OCI-M1 (cell line): Measurements from ENCODE around the gene CDH4.
"Not testable (repeated sequence)": the region's sequence is repeated elsewhere in the genome, so short reads cannot be mapped to it uniquely, and the experiment has no call there.

Source experiments
- DNase-seq: peaks from one replicate; lab custom pipeline; 2025; lab: John Stamatoyannopoulos, UW

Gene CDH4

GRCh38 chr20:61419010-61419409, 166.9 kb downstream of the CDH4 start:
- no peak for DNase-seq

GRCh38 chr20:61419501-61419900, 167.4 kb downstream of the CDH4 start:
- DNase-seq, result no peak

- DNase-seq, result no peak
These were observed 168.0 kb downstream of the CDH4 start for GRCh38 chr20:61420056-61420455.

DNA sequence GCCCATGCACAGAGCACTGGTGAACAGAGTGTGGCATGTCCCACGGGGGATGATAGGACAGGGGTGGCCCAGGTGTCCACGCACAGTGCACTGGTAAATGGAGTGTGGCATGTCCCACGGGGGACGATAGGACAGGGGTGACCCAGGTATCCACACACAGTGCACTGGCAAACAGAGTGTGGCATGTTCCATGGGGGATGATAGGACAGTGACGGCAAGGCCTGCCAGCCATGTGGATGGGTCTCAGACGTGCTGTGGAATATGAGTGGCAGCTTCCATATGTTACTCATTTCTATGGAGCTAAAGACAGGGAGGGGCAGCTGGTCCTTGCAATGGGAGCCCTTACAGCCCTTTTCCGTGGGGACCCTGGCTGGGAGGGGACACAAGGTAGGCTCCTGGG, 168.7 kb downstream of the CDH4 start:
- no peak for DNase-seq

GRCh38 chr20:61422636-61423425, 170.8 kb downstream of the CDH4 start:
- DNase-seq, result no peak

- no peak for DNase-seq
These were observed 172.1 kb downstream of the CDH4 start for GRCh38 chr20:61424011-61424627.

DNA sequence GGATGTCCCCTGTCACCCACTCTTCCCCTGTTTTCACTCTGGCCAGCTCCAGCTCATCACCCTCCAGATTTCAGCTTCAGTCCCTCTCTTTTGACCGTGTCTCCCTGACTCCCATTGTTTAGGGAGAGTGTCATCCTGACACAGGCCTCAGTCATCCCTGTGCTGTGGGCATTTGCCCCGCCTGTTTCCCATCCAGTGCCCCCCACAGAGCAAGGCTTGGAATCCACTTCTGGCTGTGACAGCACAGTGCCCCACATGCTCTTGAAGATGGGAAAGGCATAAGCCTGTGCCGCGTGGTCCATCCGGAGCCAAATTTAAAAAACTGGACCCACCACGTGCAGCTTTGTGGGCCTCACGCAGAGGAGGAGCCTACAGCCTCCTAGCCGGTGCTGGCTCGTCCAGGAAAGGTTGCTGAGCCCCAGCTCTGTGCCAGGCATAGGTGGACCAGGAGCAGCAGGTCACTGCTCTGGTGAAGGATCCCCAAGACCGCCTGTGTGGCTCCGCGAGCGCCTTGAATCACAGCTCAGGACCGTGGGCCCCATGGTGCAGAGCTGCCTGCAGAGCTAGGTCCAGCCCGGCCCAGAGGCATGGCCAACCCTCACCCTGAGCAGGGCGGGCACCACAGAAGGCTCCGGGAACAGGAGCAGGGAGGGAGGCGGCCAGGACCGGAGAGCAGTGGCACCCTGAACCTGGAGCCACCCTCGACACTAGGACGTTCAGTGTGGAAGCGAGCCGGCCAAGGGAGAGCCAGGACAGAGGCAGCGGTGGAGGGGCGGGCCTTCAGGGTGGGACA, 172.8 kb downstream of the CDH4 start:
- no peak for DNase-seq

GRCh38 chr20:61425541-61425991, 173.5 kb downstream of the CDH4 start:
- DNase-seq, result not testable (repeated sequence)

GRCh38 chr20:61426352-61426751, 174.3 kb downstream of the CDH4 start:
- DNase-seq, result no peak

GRCh38 chr20:61429458-61430227, 177.6 kb downstream of the CDH4 start:
- no peak for DNase-seq

DNA sequence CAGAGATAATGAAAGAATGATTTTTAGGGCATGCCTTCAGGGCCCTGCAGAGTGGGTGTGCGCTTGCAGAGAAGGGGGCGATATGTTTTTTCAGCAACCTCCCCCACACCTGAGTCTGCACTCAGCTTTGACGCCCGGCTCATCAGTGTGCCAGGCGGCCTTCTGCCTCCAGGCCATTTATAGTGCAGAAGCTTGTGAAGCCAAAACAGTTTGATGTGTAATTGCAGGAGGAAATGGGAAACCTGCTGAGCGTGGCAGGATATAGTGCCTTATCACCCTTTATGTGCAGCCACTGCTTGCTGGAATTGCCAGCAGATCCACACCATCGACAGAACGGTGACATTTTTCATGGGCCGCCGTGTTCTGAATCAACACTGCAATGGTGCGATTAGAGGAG, 178.2 kb downstream of the CDH4 start:
- no peak for DNase-seq

GRCh38 chr20:61433176-61433575, 181.1 kb downstream of the CDH4 start:
- DNase-seq, result no peak

- no peak for DNase-seq
These were observed 181.8 kb downstream of the CDH4 start for GRCh38 chr20:61433816-61434215.

DNA sequence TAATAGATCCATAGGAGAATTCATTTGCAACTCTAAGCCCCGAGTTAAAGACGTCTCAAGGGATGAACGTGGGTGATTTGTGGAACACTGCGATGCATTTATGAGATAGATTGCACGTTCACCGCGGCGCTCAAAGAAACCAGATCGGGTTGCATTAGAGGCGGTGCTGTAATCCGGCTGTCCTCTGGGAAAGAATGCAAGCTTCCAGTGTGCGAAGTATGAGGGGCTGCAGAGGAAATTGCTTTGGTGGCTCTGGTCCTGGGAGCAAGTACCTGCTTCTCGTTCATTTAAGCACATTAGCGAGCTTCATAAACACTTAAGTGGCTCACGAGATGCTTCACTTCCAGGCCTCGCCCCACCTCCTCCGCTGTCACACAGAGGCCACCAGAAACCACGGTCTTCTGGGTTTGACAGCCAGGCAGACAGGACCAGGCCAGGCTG, 182.3 kb downstream of the CDH4 start:
- no peak for DNase-seq

- DNase-seq, result no peak
These were observed 183.2 kb downstream of the CDH4 start for GRCh38 chr20:61435184-61435822.

- no peak for DNase-seq
These were observed 183.8 kb downstream of the CDH4 start for GRCh38 chr20:61435823-61436220.

GRCh38 chr20:61436283-61436666, 184.2 kb downstream of the CDH4 start:
- no peak for DNase-seq

DNA sequence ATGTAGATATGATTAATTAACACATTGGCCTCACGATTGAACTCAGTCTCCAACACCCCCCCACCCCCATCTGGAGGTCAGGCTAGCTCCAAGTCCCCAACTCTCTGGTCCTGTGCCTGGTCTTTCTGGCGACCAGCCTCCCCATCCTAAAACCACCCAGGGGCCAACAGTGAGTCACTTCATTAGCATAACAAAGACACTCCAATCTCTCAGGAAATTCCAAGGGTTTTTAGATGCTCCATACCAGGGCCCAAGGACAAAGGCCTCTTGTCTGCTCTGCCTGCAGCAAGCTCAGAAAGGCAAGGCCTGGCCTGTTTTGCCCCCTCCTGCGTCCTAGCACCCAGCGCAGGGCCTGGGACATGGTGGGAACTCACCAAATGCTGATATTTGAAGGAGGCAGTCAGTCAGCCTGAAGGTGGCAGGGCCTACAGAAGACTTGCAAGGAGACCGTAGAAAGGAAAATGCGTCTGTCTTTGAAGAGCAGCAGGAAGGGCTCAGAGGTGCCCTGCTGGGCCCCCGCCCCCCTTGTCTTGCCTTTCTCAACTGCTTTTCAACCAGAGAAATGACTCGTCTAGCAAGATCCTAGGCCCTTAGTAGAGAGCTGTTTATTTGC, 184.7 kb downstream of the CDH4 start:
- no peak for DNase-seq

DNA sequence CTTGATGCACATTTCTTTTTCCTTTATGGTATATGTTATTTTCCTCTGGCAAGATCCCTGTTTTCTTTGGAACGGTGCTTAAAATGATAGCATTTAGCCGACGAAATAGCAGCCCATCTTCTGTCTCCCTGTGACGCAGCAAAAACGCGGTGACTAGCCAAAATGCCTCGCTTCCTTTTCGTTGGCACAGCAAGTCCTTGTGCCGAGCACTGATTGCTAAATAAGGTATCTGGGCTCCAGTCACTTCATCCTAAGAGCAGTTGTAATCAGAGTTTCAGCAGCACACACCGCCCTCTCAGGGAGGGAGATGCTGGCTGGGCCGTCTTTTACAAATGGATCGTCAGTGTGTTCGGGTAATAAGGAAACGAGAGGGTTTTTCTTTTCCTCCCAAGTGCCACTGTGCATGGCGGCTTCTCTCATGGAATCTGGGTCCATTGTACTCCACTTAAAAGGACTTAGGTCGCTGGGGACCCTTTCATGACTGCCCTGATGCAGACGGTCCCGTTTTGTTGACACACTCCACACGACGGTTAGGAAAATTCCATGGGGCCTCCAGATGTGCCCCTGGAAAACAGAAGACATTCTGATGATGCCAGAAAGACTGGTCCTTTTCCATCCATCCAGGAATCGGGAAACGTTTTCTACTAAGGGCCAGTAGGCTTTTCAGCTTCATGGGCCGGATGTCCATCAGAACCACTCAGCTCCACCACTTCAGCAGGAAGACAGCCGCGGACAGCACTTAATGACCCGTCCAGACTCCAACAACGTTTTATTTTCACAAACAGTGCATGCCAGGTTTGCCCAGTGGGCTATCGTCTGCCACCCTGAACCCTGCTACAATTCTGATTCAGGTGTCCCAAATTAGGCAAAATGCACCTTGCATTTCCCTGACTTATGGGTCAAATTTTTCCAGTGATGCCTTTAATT, 185.5 kb downstream of the CDH4 start:
- DNase-seq, result no peak

DNA sequence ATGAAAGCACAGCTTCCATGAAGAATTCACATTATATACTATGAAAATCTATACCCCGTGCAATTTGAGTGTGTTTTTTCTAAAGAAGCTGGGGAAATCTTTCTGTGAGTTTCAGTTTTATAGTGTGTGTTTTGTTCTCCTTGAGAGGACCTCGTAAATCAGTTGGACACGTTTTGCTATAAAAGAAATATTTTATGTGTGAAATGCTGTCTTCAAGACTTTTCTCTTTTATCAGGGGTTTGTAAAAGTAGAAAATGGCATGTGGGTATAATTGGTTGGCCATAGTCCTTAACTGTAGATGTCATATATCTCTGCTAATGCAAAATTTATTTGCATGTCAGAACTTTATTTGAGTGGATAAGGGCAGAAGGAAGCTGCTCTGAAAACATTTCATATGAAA, 186.2 kb downstream of the CDH4 start:
- no peak for DNase-seq
